Neutrophil (primary cell): ENCODE measurements around the gene ZMYND8.
A peak's percentile ranks its signal among the peaks of the same experiment; 100 is the strongest.
"Not testable (repeated sequence)": the region's sequence is repeated elsewhere in the genome, so short reads cannot be mapped to it uniquely, and the experiment has no call there.

Experiments used
- H3K27ac ChIP-seq: fragments of 200-600 bp; sonication (generic); 2 replicates; pipeline ENCODE4 v1.5.1; 2016; ENCODE audit warnings: mild to moderate bottlenecking, moderate library complexity
- H3K27me3 ChIP-seq: fragments of 200-600 bp; sonication (generic); 2 replicates; pipeline ENCODE4 v1.6.0; 2016; ENCODE audit warnings: mild to moderate bottlenecking
- H3K36me3 ChIP-seq: fragments of 200-600 bp; sonication (generic); 2 replicates; pipeline ENCODE4 v1.5.1; 2017
- H3K4me1 ChIP-seq, 2 experiments: fragments of 200-600 bp in 1 of 2; sonication (generic) in 1 of 2; 1 replicate in 1 of 2; 2 replicates in 1 of 2; pipeline versions ENCODE4 v1.5.1 to v1.6.1; 2013 to 2016; ENCODE audit warnings: low read depth in 1 of 2, low read length in 1 of 2, mild to moderate bottlenecking in 1 of 2, moderate library complexity in 1 of 2; ENCODE audit not compliant: control insufficient read depth in 1 of 2, insufficient read depth in 1 of 2
- H3K4me3 ChIP-seq, 2 experiments: fragments of 200-600 bp in 1 of 2; sonication (generic) in 1 of 2; 1 replicate in 1 of 2; 2 replicates in 1 of 2; pipeline ENCODE4 v1.5.1; 2013 to 2016; ENCODE audit warnings: low read depth in 1 of 2, low read length in 1 of 2, mild to moderate bottlenecking in 1 of 2, moderate library complexity in 1 of 2
- H3K9me3 ChIP-seq: fragments of 200-600 bp; sonication (generic); 2 replicates; pipeline ENCODE4 v1.5.1; 2016
- CTCF ChIP-seq: fragments of 200-600 bp; sonication (generic); IDR thresholded peaks from 2 replicates; pipeline ENCODE4 v1.5.1; 2016; ENCODE audit warnings: antibody characterized with exemption

The ZMYND8 gene

GRCh38 chr20:47309394-47309793 lies 47.1 kb downstream of the ZMYND8 start:
- Histone ChIP-seq H3K9me3 (no peaks in the 10 kb centered on the region), H3K4me1 (peaks cover 0 to 5% of the 10 kb centered on the region in 2 experiments), H3K36me3 (peaks cover 30% of the 10 kb centered on the region), H3K4me3 (no peak overlapping the region), H3K27me3 (no peaks in the 10 kb centered on the region), H3K27ac (no peak overlapping the region)
- no peak for TF ChIP-seq CTCF

- H3K27ac ChIP-seq, H3K27me3 ChIP-seq, H3K4me1 ChIP-seq, H3K4me3 ChIP-seq, H3K9me3 ChIP-seq: not testable (repeated sequence)
- H3K36me3 ChIP-seq, result peaks cover 30% of the 10 kb centered on the region
These were observed 48.9 kb downstream of the ZMYND8 start for GRCh38 chr20:47307569-47307968.

GRCh38 chr20:47306755-47307370 lies 49.6 kb downstream of the ZMYND8 start:
- Histone ChIP-seq H3K36me3 (peaks cover 30% of the 10 kb centered on the region), H3K4me3 (no peak overlapping the region), H3K9me3 (no peaks in the 10 kb centered on the region), H3K27me3 (no peaks in the 10 kb centered on the region), H3K4me1 (peaks cover 3 to 5% of the 10 kb centered on the region in 2 experiments), H3K27ac (no peak overlapping the region)
- TF ChIP-seq CTCF, result no peak

GRCh38 chr20:47306095-47306494 lies 50.4 kb downstream of the ZMYND8 start:
- peaks cover 34% of the 10 kb centered on the region for H3K36me3 ChIP-seq
- no peaks in the 10 kb centered on the region for H3K9me3 ChIP-seq
- TF ChIP-seq CTCF, result no peak
- H3K4me3 ChIP-seq, result no peak overlapping the region
- H3K4me1 ChIP-seq, result peaks cover 3 to 5% of the 10 kb centered on the region in 2 experiments
- H3K27ac ChIP-seq, result peak overlapping the region; percentile 30
- H3K27me3 ChIP-seq, result no peaks in the 10 kb centered on the region

- no peak overlapping the region for H3K4me3 ChIP-seq
- H3K27ac ChIP-seq, result peak overlapping the region; percentile 30
- peaks cover 34% of the 10 kb centered on the region for H3K36me3 ChIP-seq
- no peaks in the 10 kb centered on the region for H3K27me3 ChIP-seq
- H3K4me1 ChIP-seq, result peaks cover 3 to 5% of the 10 kb centered on the region in 2 experiments
- no peaks in the 10 kb centered on the region for H3K9me3 ChIP-seq
- TF ChIP-seq CTCF, result no peak
These were observed 50.8 kb downstream of the ZMYND8 start for GRCh38 chr20:47305667-47306066.

- Histone ChIP-seq H3K27ac (no peak overlapping the region), H3K27me3 (no peaks in the 10 kb centered on the region), H3K4me1 (peaks cover 3 to 5% of the 10 kb centered on the region in 2 experiments), H3K9me3 (no peaks in the 10 kb centered on the region), H3K36me3 (peaks cover 28% of the 10 kb centered on the region), H3K4me3 (no peak overlapping the region)
- TF ChIP-seq CTCF, result no peak
These were observed 52.2 kb downstream of the ZMYND8 start for GRCh38 chr20:47304287-47304686.
